Loucy (cell line): ENCODE data around the gene GPR153.

Experiments
- H2AFZ ChIP-seq: fragments of 200-600 bp; sonication (generic); 2 replicates; pipeline ENCODE4 v1.6.0; 2016; ENCODE audit warnings: antibody characterized with exemption, mild to moderate bottlenecking, low read length, moderate library complexity
- H3F3A ChIP-seq: fragments of 200-600 bp; 2 replicates; pipeline ENCODE4 v1.6.0; 2016; ENCODE audit warnings: antibody characterized with exemption, low read depth, mild to moderate bottlenecking
- H3K27me3 ChIP-seq: fragments of 200-600 bp; sonication (generic); 2 replicates; pipeline ENCODE4 v1.6.1; 2014; ENCODE audit warnings: low read length, mild to moderate bottlenecking; ENCODE audit not compliant: insufficient read depth, poor library complexity, severe bottlenecking
- H3K36me3 ChIP-seq: fragments of 200-600 bp; sonication (generic); 2 replicates; pipeline ENCODE4 v1.6.1; 2016; ENCODE audit warnings: low read length; ENCODE audit not compliant: insufficient read depth
- H3K4me1 ChIP-seq: fragments of 200-600 bp; sonication (generic); 2 replicates; pipeline ENCODE4 v1.5.1; 2014; ENCODE audit warnings: low read length, mild to moderate bottlenecking; ENCODE audit not compliant: insufficient read depth, poor library complexity, severe bottlenecking
- H3K4me2 ChIP-seq: fragments of 200-600 bp; sonication (generic); 2 replicates; pipeline ENCODE4 v1.6.0; 2014; ENCODE audit warnings: antibody characterized with exemption, low read length, low read depth, mild to moderate bottlenecking; ENCODE audit not compliant: poor library complexity, severe bottlenecking
- H3K4me3 ChIP-seq: fragments of 200-600 bp; sonication (generic); 2 replicates; pipeline ENCODE4 v1.5.1; 2014; ENCODE audit warnings: low read length, mild to moderate bottlenecking, mixed read lengths; ENCODE audit not compliant: poor library complexity, severe bottlenecking
- H3K79me2 ChIP-seq: fragments of 200-600 bp; sonication (generic); 2 replicates; pipeline ENCODE4 v1.6.1; 2014; ENCODE audit warnings: low read length; ENCODE audit not compliant: insufficient read depth
- H3K9ac ChIP-seq: fragments of 200-600 bp; sonication (generic); 2 replicates; pipeline ENCODE4 v1.6.0; 2014; ENCODE audit warnings: mild to moderate bottlenecking, low read depth, low read length, moderate library complexity; ENCODE audit not compliant: poor library complexity, severe bottlenecking
- H3K9me2 ChIP-seq: fragments of 200-600 bp; sonication (generic); replicated peaks from 2 replicates; pipeline ENCODE4 v1.6.1; 2016; ENCODE audit warnings: low read depth, low read length, mixed read lengths
- H3K9me3 ChIP-seq: fragments of 200-600 bp; sonication (generic); 2 replicates; pipeline ENCODE4 v1.6.1; 2014; ENCODE audit warnings: mild to moderate bottlenecking, antibody characterized with exemption, low read length, low read depth; ENCODE audit not compliant: insufficient read depth
- H4K20me1 ChIP-seq: fragments of 200-600 bp; sonication (generic); 2 replicates; pipeline ENCODE4 v1.6.0; 2014; ENCODE audit warnings: antibody characterized with exemption, low read length, mild to moderate bottlenecking; ENCODE audit not compliant: insufficient read depth, poor library complexity, severe bottlenecking
- EZH2phosphoT487 ChIP-seq: fragments of 200-600 bp; IDR thresholded peaks from 2 replicates; pipeline ENCODE4 v1.6.1; 2018; ENCODE audit warnings: antibody characterized with exemption, mild to moderate bottlenecking, moderate library complexity, borderline replicate concordance
- TF ChIP-seq, protein P1 (sequence below): fragments of 200-600 bp; sonication (generic); conservative IDR thresholded peaks from 2 replicates; pipeline ENCODE4 v1.5.1; 2014; ENCODE audit warnings: mild to moderate bottlenecking, antibody characterized with exemption, low read length

GPR153 gene

DNA sequence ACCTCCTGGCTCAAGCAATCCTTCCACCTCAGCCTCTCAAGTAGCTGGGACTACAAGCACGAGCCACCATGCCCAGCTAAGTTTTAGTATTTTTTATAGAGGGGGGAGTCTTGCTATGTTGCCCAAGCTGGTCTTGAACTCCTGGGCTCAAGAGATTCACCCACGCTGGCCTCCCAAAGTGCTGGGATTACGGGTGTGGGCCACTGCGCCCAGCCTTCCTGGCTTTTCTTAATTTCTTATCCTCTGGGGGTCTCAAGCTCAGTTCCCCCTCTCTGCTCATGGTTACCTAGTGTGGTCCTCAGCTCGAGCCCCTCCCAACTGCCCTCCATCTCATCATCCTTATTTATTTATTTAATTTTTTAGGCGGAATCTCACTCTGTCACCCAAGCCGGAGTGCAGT, 58.6 kb downstream of the GPR153 start:
- Histone ChIP-seq H3K27me3 (peaks cover 24% of the 10 kb centered on the region), H3K4me1 (peaks cover 26% of the 10 kb centered on the region), H3K4me2 (no peak overlapping the region), H3K4me3 (no peak overlapping the region), H3K79me2 (peaks cover 21% of the 10 kb centered on the region), H3K9me3 (no peaks in the 10 kb centered on the region), H3K9ac (no peak overlapping the region), H2AFZ (no peak overlapping the region), H3K36me3 (no peaks in the 10 kb centered on the region), H4K20me1 (peaks cover 21% of the 10 kb centered on the region), H3K9me2 (no peaks in the 10 kb centered on the region), H3F3A (no peaks in the 10 kb centered on the region)
- TF ChIP-seq EZH2phosphoT487: no peak
- TF ChIP-seq, protein P1, sequence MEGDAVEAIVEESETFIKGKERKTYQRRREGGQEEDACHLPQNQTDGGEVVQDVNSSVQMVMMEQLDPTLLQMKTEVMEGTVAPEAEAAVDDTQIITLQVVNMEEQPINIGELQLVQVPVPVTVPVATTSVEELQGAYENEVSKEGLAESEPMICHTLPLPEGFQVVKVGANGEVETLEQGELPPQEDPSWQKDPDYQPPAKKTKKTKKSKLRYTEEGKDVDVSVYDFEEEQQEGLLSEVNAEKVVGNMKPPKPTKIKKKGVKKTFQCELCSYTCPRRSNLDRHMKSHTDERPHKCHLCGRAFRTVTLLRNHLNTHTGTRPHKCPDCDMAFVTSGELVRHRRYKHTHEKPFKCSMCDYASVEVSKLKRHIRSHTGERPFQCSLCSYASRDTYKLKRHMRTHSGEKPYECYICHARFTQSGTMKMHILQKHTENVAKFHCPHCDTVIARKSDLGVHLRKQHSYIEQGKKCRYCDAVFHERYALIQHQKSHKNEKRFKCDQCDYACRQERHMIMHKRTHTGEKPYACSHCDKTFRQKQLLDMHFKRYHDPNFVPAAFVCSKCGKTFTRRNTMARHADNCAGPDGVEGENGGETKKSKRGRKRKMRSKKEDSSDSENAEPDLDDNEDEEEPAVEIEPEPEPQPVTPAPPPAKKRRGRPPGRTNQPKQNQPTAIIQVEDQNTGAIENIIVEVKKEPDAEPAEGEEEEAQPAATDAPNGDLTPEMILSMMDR: no peak

DNA sequence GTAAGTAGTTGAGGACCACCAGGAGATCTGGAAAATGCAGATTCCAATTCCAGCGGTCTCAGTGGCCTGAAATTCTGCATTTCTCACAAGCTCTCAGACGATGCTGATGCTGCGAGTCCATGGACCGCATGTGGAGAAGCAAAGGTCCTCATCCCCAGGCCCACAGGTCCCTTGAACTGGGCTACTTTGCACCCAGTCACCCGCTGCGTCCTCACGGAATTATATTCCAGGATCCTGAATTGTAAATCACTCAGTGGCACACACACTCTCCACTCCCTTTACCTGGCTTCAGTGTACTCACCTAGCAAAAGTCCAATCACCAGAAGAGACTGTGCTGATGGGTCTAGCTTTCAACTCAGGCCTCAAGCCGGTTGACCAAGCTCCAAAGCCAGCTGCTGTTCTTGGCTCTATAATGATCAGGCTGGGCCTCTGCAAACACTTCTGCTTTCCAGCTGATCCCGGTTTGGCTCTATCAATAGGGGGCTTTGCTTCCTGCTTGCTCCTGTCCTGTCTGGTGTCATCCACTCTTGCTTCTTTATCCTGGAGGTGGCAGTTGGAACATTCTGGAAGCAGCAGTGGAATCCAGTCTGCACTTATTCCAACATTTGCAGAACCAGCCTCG, 60.6 kb downstream of the GPR153 start:
- TF ChIP-seq, protein P1: no peak
- no peaks in the 10 kb centered on the region for H3F3A ChIP-seq

DNA sequence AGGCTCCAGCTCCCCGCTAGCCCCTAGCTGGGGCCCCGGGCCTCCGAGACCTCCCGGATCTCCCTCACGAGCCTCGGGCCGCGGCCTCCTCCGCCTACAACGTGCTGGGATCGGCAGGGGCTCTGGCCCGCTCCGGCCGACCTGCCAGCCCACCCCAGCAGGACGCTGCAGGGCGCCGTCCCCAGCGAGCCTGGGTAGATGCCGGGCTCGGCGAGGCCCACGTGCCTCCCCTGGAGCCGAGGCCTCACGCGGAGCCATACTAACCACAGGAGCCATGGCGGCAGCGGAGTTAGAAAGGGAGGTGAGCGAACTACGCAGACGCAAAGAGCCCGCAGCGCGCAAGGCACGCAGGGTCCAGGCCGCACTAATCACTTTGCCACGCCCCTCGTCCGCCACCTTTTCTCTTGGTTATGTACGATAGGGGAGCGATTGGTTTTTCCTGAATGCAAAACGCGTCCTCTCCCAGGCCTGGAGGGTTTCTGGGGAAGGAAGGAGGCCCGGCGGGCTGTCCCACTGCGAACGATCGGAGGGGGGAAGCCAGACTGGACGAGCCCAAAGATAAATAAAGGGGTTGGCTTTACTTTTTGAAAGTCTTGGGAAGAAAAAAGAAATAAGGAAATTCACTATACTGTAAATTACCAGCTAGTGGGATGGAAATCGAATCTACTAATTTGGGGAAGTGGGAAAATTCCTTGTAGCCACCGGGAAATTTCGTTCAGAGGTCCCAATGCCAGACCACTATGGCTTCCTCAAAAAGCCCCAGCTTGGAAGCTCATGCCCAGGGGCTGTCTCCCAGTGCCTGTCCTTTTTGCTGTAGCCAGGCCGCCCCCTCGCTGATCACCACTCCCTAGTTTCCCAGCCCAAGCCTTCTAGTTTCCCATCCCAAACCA, 61.4 kb downstream of the GPR153 start, which contains the start of gene RPL22:
TSS of gene RPL22 (minus strand) at position 298 of the 890 bp plus-strand sequence. CDS start at position 276, 22 bp downstream.
- Histone ChIP-seq H4K20me1 (peaks cover 38% of the 10 kb centered on the region), H3K9ac (peak within 1 kb of the TSS; percentile 92), H3K36me3 (peaks cover 14% of the 10 kb centered on the region; the same call in 1 of the 2 replicates), H3K27me3 (peaks cover 24% of the 10 kb centered on the region), H3K4me2 (peak within 1 kb of the TSS; percentile 78), H3K4me1 (peaks cover 39% of the 10 kb centered on the region), H3K4me3 (peak within 1 kb of the TSS; percentile 87), H3K9me3 (no peaks in the 10 kb centered on the region), H3K79me2 (peaks cover 43% of the 10 kb centered on the region), H3F3A (no peaks in the 10 kb centered on the region), H2AFZ (peak within 1 kb of the TSS; percentile 94), H3K9me2 (no peaks in the 10 kb centered on the region)
- TF ChIP-seq, protein P1: no peak
- TF ChIP-seq EZH2phosphoT487: no peak

More for the DNA sequence above, 60.6 kb downstream of the GPR153 start:
- Histone ChIP-seq H3K9me3 (no peaks in the 10 kb centered on the region), H3K79me2 (peaks cover 38% of the 10 kb centered on the region), H4K20me1 (peaks cover 37% of the 10 kb centered on the region), H3K36me3 (peaks cover 11% of the 10 kb centered on the region; the same call in 1 of the 2 replicates), H2AFZ (peak overlapping the region; percentile 94), H3K27me3 (peaks cover 24% of the 10 kb centered on the region), H3K4me2 (peak overlapping the region; percentile 77), H3K4me1 (peaks cover 39% of the 10 kb centered on the region), H3K4me3 (peak overlapping the region; percentile 87), H3K9ac (peak overlapping the region; percentile 92), H3K9me2 (no peaks in the 10 kb centered on the region)
